ENCODE results near the gene SEL1L. TPM values are rescaled to one million over a fixed set of nuclear protein-coding genes. Genes with fewer than 3 reads are reported as not detected.
A peak's percentile ranks its signal among the peaks of the same experiment; 100 is the strongest.

Gene SEL1L
- 52.9 and 55.4 TPM in 2 replicates for total RNA-seq

DNA sequence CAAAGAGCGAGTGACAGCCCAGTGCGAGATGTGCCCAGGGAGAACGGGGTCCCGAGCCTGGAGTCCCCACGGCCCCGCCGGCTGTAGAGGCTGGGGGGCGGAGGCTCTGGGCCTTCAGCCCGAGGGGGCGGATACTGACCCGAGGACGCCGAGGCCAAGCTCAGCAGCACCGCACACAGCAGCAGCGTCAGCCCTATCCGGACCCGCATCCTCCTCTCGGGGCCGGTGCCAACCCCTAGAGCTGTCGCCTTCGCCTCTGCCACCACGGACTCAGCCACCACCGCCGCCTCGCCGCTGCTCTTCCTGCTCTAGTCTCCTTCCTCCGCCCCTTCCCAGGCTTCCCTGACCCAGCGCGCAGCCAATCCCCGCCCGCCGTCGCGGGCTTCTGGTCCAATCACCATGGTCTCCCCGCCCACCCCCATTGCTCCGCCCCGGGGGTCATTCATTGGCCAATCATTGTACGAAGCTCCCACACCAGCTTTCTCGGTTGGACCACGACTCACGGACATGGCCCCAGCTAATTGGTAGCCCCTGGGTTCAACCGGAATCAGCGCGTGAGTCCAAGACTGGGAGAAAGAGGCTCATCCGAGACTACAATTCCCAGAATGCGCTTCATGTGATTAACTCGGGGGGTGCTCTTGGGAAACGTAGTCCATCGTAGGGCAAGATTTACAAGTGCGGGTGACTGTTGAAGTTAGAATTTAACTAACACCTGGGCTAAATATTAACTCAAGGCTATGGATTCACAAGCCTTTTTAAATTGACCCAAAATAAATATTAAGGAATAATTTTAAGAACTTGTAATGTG is at the start of gene SEL1L:
Gene SEL1L (minus strand): TSS at position 318 of the 808 bp plus-strand sequence. CDS start 109 bp downstream, at position 209.
- peak; percentile 99 for DNase-seq
- H3K27ac Mint-ChIP-seq, result peak within 1 kb of the TSS; percentile 85
- ChIA-PET POLR2A (interaction anchor here (0.5 to 1.9 kb wide), 6 partner anchors 28 to 592 kb away, joined by 3 to 25 read pairs (median 5); partner anchors contain the start of genes CEP128 and GTF2A1), CTCF (no interaction called here)
- no peaks in the 10 kb centered on the region for H3K27me3 Mint-ChIP-seq
- TF ChIP-seq, protein P1, sequence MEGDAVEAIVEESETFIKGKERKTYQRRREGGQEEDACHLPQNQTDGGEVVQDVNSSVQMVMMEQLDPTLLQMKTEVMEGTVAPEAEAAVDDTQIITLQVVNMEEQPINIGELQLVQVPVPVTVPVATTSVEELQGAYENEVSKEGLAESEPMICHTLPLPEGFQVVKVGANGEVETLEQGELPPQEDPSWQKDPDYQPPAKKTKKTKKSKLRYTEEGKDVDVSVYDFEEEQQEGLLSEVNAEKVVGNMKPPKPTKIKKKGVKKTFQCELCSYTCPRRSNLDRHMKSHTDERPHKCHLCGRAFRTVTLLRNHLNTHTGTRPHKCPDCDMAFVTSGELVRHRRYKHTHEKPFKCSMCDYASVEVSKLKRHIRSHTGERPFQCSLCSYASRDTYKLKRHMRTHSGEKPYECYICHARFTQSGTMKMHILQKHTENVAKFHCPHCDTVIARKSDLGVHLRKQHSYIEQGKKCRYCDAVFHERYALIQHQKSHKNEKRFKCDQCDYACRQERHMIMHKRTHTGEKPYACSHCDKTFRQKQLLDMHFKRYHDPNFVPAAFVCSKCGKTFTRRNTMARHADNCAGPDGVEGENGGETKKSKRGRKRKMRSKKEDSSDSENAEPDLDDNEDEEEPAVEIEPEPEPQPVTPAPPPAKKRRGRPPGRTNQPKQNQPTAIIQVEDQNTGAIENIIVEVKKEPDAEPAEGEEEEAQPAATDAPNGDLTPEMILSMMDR (IDR thresholded peaks at IDR 0.05), result no peak
- H3K9me3 Mint-ChIP-seq, result peaks cover 3% of the 10 kb centered on the region
- intact Hi-C loops (cut with micrococcal nuclease), result loop anchor here (1.0 to 5.0 kb wide), 5 partner anchors 59 to 592 kb away; partner anchors contain the start of genes CEP128 and TSHR
- ATAC-seq (ENCODE audit: low read depth), result peak; percentile 96
- peak within 1 kb of the TSS; percentile 96 for H3K4me3 Mint-ChIP-seq
- peaks cover 58% of the 10 kb centered on the region for H3K4me1 Mint-ChIP-seq
- H3K36me3 Mint-ChIP-seq (ENCODE audit: low read depth), result peaks cover 13% of the 10 kb centered on the region

DNA sequence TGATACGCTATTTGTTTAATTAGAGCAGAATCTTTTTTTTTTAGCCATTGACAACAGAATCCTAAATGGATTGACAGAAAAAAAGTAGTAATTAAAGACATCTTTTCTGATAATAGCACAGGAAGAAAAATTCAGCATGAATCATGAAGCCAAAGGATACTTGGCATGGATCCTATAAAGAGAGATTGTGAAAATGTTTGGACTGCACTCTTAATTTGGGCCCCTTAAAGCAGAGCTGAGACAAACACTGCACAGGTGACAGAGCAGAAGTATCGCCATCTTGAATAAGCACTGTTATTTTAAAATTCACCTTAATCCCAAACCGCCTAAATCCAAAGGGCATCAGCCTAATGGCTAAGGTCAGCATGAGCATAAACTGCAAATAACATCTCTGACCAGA is 48.8 kb upstream of the SEL1L start:
- POLR2A ChIA-PET, result no interaction called here
- peaks cover 2% of the 10 kb centered on the region for H3K27me3 Mint-ChIP-seq
- no peak overlapping the region for H3K27ac Mint-ChIP-seq

DNA sequence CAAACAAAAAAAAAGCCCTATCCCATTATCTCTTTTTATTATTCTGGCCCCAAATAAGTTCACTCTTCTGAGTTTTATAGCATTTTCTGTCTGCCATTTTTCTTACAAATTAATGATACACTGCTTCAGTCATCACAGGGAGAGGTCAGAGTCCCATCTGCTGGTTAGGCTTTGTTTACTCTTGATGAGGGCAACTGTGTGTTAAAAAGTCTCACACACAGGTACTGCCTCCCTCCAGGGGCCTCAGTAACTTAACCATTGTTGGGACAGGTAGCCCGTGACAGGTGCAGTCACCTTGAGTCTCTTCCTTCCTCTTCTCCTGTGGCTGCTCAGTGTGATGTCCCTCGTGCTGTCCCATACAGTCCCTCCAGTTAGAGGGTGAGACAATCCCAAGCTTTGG is 45.5 kb upstream of the SEL1L start:
- no peaks in the 10 kb centered on the region for H3K4me1 Mint-ChIP-seq
- TF ChIP-seq, protein P1 (IDR thresholded peaks at IDR 0.05), result no peak
- H3K27ac Mint-ChIP-seq, result no peak overlapping the region
- intact Hi-C loops (cut with micrococcal nuclease), result no loop called here
- H3K36me3 Mint-ChIP-seq (ENCODE audit: low read depth), result no peaks in the 10 kb centered on the region
- ChIA-PET CTCF (no interaction called here), POLR2A (no interaction called here)
- peaks cover 7% of the 10 kb centered on the region for H3K9me3 Mint-ChIP-seq
- no peak for DNase-seq
- ATAC-seq (ENCODE audit: low read depth), result no peak
- H3K4me3 Mint-ChIP-seq, result no peak overlapping the region
- H3K27me3 Mint-ChIP-seq, result peaks cover 8% of the 10 kb centered on the region

More for the DNA sequence above, 48.8 kb upstream of the SEL1L start:
- ATAC-seq (ENCODE audit: low read depth) (no peak), DNase-seq (no peak)
- no peaks in the 10 kb centered on the region for H3K36me3 Mint-ChIP-seq (ENCODE audit: low read depth)
- no peaks in the 10 kb centered on the region for H3K4me1 Mint-ChIP-seq
- peaks cover 7% of the 10 kb centered on the region for H3K9me3 Mint-ChIP-seq
- intact Hi-C loops (cut with micrococcal nuclease), result no loop called here
- CTCF ChIA-PET, result no interaction called here
- TF ChIP-seq, protein P1 (IDR thresholded peaks at IDR 0.05), result no peak
- no peak overlapping the region for H3K4me3 Mint-ChIP-seq

DNA sequence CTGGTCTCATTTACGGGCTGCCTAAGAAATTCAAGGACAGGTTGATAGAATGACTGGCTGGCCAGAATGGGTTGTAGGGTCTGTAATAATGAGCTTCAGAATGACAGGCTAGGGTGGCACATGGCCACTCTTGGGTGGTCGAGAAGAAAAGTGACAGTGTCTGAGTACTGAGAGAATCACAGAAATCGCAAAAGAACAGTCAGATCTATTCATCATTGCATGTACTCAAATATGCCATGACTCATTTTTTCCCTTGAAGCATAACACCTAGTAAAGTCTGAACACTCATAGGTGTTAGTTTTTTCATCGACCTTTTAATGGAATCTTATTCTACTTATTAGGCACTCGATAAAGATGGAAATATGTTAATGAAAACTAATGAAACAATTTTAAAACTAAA is 37.8 kb upstream of the SEL1L start:
- TF ChIP-seq, protein P1 (IDR thresholded peaks at IDR 0.05), result no peak
- ChIA-PET CTCF (no interaction called here), POLR2A (no interaction called here)
- H3K4me1 Mint-ChIP-seq, result no peaks in the 10 kb centered on the region
- H3K4me3 Mint-ChIP-seq, result no peak overlapping the region
- intact Hi-C loops (cut with micrococcal nuclease), result no loop called here
- H3K9me3 Mint-ChIP-seq, result no peaks in the 10 kb centered on the region
- no peak for DNase-seq
- no peak for ATAC-seq (ENCODE audit: low read depth)
- H3K27ac Mint-ChIP-seq, result no peak overlapping the region
- no peaks in the 10 kb centered on the region for H3K36me3 Mint-ChIP-seq (ENCODE audit: low read depth)
- peaks cover 14% of the 10 kb centered on the region for H3K27me3 Mint-ChIP-seq

DNA sequence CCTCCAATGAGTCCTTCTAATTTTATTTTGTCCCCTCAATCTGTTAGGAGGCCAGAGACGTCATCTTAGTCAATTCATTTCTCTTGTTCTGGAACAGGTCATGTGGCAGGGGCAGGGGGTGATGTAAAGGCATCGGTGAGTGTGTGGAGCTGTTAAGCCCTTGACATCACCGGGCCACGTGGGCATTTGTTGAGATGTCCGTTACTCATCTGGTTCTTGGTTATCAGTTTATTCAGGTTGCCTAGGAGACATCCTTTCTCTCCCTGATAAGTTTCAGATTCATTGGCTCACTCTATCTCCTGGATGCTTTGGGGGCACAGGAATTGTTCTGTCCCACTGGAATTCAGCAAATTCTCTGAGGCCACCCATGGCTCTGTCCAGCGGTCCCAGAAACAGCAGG is 33.6 kb upstream of the SEL1L start:
- ATAC-seq (ENCODE audit: low read depth), result no peak
- Mint-ChIP-seq H3K4me3 (no peak overlapping the region), H3K36me3 (ENCODE audit: low read depth) (no peaks in the 10 kb centered on the region), H3K4me1 (no peaks in the 10 kb centered on the region), H3K27ac (no peak overlapping the region), H3K9me3 (no peaks in the 10 kb centered on the region), H3K27me3 (peaks cover 11% of the 10 kb centered on the region)
- ChIA-PET POLR2A (no interaction called here), CTCF (no interaction called here)
- intact Hi-C loops (cut with micrococcal nuclease), result no loop called here
- TF ChIP-seq, protein P1 (IDR thresholded peaks at IDR 0.05), result no peak
- DNase-seq, result no peak
